Mammary epithelial cell (primary cell): ENCODE data around the gene ALOX12B.

Experiments
- CTCF ChIP-seq, 2 donors: IDR thresholded peaks in 1 of 2; conservative IDR thresholded peaks in 1 of 2; 2 replicates each; pipeline ENCODE4 v1.5.1; 2011 to 2012; ENCODE audit warnings: inconsistent platforms in 2 of 2, low read length in 2 of 2, mild to moderate bottlenecking in 2 of 2, control low read depth in 1 of 2, low read depth in 1 of 2; ENCODE audit not compliant: insufficient read depth in 1 of 2; ENCODE audit errors: extremely low read depth in 1 of 2
- EZH2 ChIP-seq: IDR thresholded peaks from 2 replicates; pipeline ENCODE4 v1.6.1; 2012; ENCODE audit warnings: low read length, inconsistent platforms, borderline replicate concordance

GRCh38 chr17:8069587-8069860, 18.0 kb downstream of the ALOX12B start:
- TF ChIP-seq CTCF (conservative IDR thresholded peaks at IDR 0.05 in 1 of 2, IDR thresholded peaks at IDR 0.05 in 1 of 2; ENCODE audit: extremely low read depth in 1 of 2, insufficient read depth in 1 of 2, low read depth in 1 of 2, low read length in 2 of 2) (no peak), EZH2 (no peak)
